ENCODE results near the gene CBX7.

CBX7 gene

GRCh38 chr22:39148026-39148726 is 4.3 kb downstream of the CBX7 start:
- no peak for DNase-seq (ENCODE audit: low read depth in 1 of 2, low spot score in 1 of 2)

GRCh38 chr22:39147335-39148025 is 5.0 kb downstream of the CBX7 start:
- no peak for DNase-seq (ENCODE audit: low read depth in 1 of 2, low spot score in 1 of 2)

GRCh38 chr22:39146256-39147101 is 6.0 kb downstream of the CBX7 start:
- no peak for DNase-seq (ENCODE audit: low read depth in 1 of 2, low spot score in 1 of 2)

GRCh38 chr22:39144101-39144767 is 8.2 kb downstream of the CBX7 start:
- peak in 1 of 2 donors; percentile 38 for DNase-seq (ENCODE audit: low read depth in 1 of 2, low spot score in 1 of 2)

- DNase-seq (ENCODE audit: low read depth in 1 of 2, low spot score in 1 of 2), result no peak
These were observed 10.3 kb downstream of the CBX7 start for GRCh38 chr22:39142088-39142680.

- DNase-seq (ENCODE audit: low read depth in 1 of 2, low spot score in 1 of 2), result no peak
These were observed 12.5 kb downstream of the CBX7 start for GRCh38 chr22:39139933-39140332.

- DNase-seq (ENCODE audit: low read depth in 1 of 2, low spot score in 1 of 2), result no peak
These were observed 14.0 kb downstream of the CBX7 start for GRCh38 chr22:39138357-39138997.

- no peak for DNase-seq (ENCODE audit: low read depth in 1 of 2, low spot score in 1 of 2)
These were observed 16.2 kb downstream of the CBX7 start for GRCh38 chr22:39136317-39136716.

GRCh38 chr22:39135092-39135896 is 17.2 kb downstream of the CBX7 start:
- DNase-seq (ENCODE audit: low read depth in 1 of 2, low spot score in 1 of 2), result no peak

- no peak for DNase-seq (ENCODE audit: low read depth in 1 of 2, low spot score in 1 of 2)
These were observed 18.0 kb downstream of the CBX7 start for GRCh38 chr22:39134366-39135091.

GRCh38 chr22:39133871-39134270 is 18.6 kb downstream of the CBX7 start:
- no peak for DNase-seq (ENCODE audit: low read depth in 1 of 2, low spot score in 1 of 2)

GRCh38 chr22:39132871-39133524 is 19.5 kb downstream of the CBX7 start:
- no peak for DNase-seq (ENCODE audit: low read depth in 1 of 2, low spot score in 1 of 2)

- DNase-seq (ENCODE audit: low read depth in 1 of 2, low spot score in 1 of 2), result no peak
These were observed 20.2 kb downstream of the CBX7 start for GRCh38 chr22:39132281-39132680.

- DNase-seq (ENCODE audit: low read depth in 1 of 2, low spot score in 1 of 2), result no peak
These were observed 21.3 kb downstream of the CBX7 start for GRCh38 chr22:39130892-39131855.

GRCh38 chr22:39130152-39130704 is 22.3 kb downstream of the CBX7 start:
- DNase-seq (ENCODE audit: low read depth in 1 of 2, low spot score in 1 of 2), result no peak

GRCh38 chr22:39129746-39130145 is 22.7 kb downstream of the CBX7 start:
- no peak for DNase-seq (ENCODE audit: low read depth in 1 of 2, low spot score in 1 of 2)

- no peak for DNase-seq (ENCODE audit: low read depth in 1 of 2, low spot score in 1 of 2)
These were observed 23.4 kb downstream of the CBX7 start for GRCh38 chr22:39129081-39129480.
